Measurements from ENCODE around the gene FAM107B. TPM values are rescaled to one million over a fixed set of nuclear protein-coding genes. Genes with fewer than 3 reads are reported as not detected.

FAM107B gene
- polyA plus RNA-seq, 1 donor, result 44.0 TPM

DNA sequence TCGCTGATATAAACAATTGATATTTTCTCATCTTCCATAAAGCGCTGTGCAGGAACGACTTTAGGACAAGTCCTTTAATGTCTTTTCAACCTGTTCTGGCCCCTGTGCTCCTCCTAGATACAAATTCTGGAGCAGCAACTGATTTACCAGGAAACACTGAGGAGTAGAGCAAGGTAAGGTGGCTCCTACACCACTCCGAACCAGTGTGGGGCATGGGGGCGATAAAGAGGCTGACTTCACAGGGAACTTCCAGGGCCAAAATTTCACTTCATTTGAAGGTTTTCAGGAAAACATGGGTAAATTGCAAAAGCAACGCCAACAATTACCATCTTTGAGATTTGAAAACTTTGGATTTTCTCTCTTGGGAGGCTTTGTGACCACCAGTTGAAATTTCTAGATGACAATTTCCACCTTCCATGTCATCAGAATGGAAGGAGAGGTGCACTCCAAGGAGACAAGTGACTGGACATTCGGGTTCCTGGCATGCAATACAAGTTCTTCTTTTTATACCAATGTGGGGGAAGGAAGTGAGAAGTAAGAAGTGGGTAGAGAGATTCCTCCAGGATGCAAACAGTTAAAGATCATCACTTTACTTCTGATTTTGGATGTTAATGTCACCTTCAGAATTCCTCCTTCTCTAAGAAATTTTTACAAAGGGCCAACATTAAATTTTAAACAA, 118.5 kb downstream of the FAM107B start:
- H3K27ac ChIP-seq (ENCODE audit: low read length), result no peak overlapping the region
- peaks cover 5% of the 10 kb centered on the region for H3K4me1 ChIP-seq (ENCODE audit: control insufficient read depth, insufficient read depth, low read length)

DNA sequence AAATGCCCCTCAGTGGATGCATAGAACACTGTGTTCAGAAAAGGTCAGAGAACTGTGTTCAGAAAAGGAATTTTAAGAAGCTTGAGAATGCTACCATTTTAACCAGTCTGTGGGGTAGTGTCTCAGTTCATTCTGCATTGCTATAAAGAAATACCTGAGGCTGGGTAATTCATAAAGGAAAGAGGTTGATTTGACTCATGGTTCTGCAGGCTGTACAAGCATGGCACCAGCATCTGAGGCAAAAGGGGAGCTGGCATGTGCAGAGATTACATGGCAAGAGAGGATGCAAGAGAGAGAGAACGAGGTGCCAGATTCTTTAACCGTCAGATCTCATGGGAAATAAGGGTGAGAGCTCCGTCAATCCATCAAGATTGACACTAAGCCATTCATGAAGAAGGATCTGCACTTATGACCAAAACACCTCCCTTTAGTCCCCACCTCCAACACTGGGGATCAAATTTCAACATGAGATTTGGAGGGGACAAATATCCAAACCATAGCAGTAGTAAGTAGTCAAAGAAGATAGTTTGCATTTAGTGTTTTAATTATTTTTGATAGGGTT, 119.8 kb downstream of the FAM107B start:
- no peaks in the 10 kb centered on the region for H3K9me3 ChIP-seq (ENCODE audit: control insufficient read depth, low read depth, low read length)
- no CpG with 5 or more reads among the region's 3 CpGs for WGBS (ENCODE audit: insufficient coverage, low lambda C conversion rate)
- H3K4me3 ChIP-seq (ENCODE audit: low read length), result no peak overlapping the region
- H3K36me3 ChIP-seq (ENCODE audit: control insufficient read depth, insufficient read depth, low read length), result no peaks in the 10 kb centered on the region
- H3K27ac ChIP-seq (ENCODE audit: low read length), result no peak overlapping the region
- peaks cover 2% of the 10 kb centered on the region for H3K27me3 ChIP-seq (ENCODE audit: control insufficient read depth, insufficient read depth, low read length)
- H3K4me1 ChIP-seq (ENCODE audit: control insufficient read depth, insufficient read depth, low read length), result peaks cover 5% of the 10 kb centered on the region
- DNase-seq, result no peak

More for the DNA sequence above, 118.5 kb downstream of the FAM107B start:
- WGBS (ENCODE audit: insufficient coverage, low lambda C conversion rate), result 100% methylated on average over 1 of the region's 7 CpGs
- DNase-seq, result no peak
- Histone ChIP-seq H3K9me3 (ENCODE audit: control insufficient read depth, low read depth, low read length) (no peaks in the 10 kb centered on the region), H3K36me3 (ENCODE audit: control insufficient read depth, insufficient read depth, low read length) (no peaks in the 10 kb centered on the region), H3K27me3 (ENCODE audit: control insufficient read depth, insufficient read depth, low read length) (peaks cover 2% of the 10 kb centered on the region), H3K4me3 (ENCODE audit: low read length) (no peak overlapping the region)

DNA sequence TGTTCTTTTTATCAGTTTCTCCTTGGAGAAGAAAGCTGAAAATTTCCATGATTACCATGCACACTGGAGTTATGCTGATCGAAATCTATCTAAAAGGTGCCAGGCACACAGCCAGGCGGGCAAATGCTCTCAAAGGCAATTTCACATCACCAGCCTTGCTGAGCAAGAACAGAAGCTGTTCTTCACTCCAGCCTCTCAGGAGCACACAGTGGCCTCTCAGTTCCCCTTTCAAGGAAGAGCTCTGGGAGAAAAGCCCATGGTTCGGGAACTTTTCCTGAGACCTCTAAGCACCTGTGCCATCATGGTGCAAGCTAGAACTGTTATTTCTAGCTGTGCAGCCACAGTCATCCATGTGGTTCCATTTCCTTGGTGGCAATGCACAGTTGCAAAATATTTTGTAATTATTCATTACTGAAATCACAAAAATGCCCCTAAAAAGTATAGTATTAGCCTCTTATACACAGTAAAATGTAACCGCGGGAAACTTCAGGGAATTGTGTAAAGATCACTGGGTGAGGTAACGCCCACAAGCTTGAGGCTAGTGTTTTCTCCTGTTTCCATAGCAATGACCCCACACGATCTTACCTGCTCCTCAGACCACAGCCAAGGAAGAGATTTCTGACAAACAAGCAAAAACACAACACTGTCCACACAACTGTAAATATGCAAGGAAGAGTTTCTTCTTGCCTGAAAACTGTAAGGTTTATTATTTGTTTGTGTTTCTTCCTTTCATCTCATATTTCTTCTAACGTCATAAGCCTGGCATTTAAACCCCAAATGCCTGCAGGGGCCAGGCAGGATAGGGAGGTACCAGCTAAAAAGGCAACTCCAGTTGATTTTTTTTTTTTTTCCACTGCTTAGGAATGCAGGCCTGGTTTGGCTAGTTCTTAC, 121.2 kb downstream of the FAM107B start:
- DNase-seq, result peak; percentile 57 to 59
- WGBS (ENCODE audit: insufficient coverage, low lambda C conversion rate), result 0% methylated on average over 1 of the region's 8 CpGs
- H3K27ac ChIP-seq (ENCODE audit: low read length), result no peak overlapping the region

GRCh38 chr10:14652816-14653215, 121.9 kb downstream of the FAM107B start:
- H3K9me3 ChIP-seq (ENCODE audit: control insufficient read depth, low read depth, low read length), result no peaks in the 10 kb centered on the region
- no CpG with 5 or more reads among the region's 5 CpGs for WGBS (ENCODE audit: insufficient coverage, low lambda C conversion rate)
- no peaks in the 10 kb centered on the region for H3K36me3 ChIP-seq (ENCODE audit: control insufficient read depth, insufficient read depth, low read length)
- no peak overlapping the region for H3K27ac ChIP-seq (ENCODE audit: low read length)
- H3K4me1 ChIP-seq (ENCODE audit: control insufficient read depth, insufficient read depth, low read length), result peaks cover 10% of the 10 kb centered on the region
- H3K27me3 ChIP-seq (ENCODE audit: control insufficient read depth, insufficient read depth, low read length), result peaks cover 2% of the 10 kb centered on the region
- no peak for DNase-seq
- H3K4me3 ChIP-seq (ENCODE audit: low read length), result no peak overlapping the region

More for the DNA sequence above, 121.2 kb downstream of the FAM107B start:
- peaks cover 2% of the 10 kb centered on the region for H3K27me3 ChIP-seq (ENCODE audit: control insufficient read depth, insufficient read depth, low read length)
- no peaks in the 10 kb centered on the region for H3K36me3 ChIP-seq (ENCODE audit: control insufficient read depth, insufficient read depth, low read length)
- H3K4me3 ChIP-seq (ENCODE audit: low read length), result no peak overlapping the region
- peaks cover 8% of the 10 kb centered on the region for H3K4me1 ChIP-seq (ENCODE audit: control insufficient read depth, insufficient read depth, low read length)
- no peaks in the 10 kb centered on the region for H3K9me3 ChIP-seq (ENCODE audit: control insufficient read depth, low read depth, low read length)

DNA sequence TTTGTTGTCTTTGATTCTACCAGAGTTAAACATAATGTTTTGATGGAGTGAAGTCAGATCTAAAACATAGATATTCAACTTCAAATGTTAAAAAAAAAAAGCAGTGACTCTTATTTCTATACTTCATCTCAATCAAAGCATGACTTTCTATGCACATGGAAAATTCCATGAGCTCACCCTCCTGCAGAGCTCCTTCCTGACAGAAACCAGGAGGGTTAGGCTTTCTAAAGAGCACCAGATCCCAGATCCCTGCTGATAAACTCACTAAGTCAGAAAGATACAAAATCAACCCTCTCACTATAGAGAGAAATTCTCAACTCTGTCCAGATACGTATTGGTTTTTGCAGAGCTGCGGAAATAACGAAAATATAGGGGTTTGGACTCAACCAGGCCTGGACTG, 122.6 kb downstream of the FAM107B start:
- peaks cover 2% of the 10 kb centered on the region for H3K27me3 ChIP-seq (ENCODE audit: control insufficient read depth, insufficient read depth, low read length)
- H3K9me3 ChIP-seq (ENCODE audit: control insufficient read depth, low read depth, low read length), result no peaks in the 10 kb centered on the region
- peaks cover 10% of the 10 kb centered on the region for H3K4me1 ChIP-seq (ENCODE audit: control insufficient read depth, insufficient read depth, low read length)
- H3K27ac ChIP-seq (ENCODE audit: low read length), result no peak overlapping the region
- 100% methylated on average over 1 of the region's 3 CpGs for WGBS (ENCODE audit: insufficient coverage, low lambda C conversion rate)
- DNase-seq, result no peak
- no peaks in the 10 kb centered on the region for H3K36me3 ChIP-seq (ENCODE audit: control insufficient read depth, insufficient read depth, low read length)
- H3K4me3 ChIP-seq (ENCODE audit: low read length), result no peak overlapping the region

DNA sequence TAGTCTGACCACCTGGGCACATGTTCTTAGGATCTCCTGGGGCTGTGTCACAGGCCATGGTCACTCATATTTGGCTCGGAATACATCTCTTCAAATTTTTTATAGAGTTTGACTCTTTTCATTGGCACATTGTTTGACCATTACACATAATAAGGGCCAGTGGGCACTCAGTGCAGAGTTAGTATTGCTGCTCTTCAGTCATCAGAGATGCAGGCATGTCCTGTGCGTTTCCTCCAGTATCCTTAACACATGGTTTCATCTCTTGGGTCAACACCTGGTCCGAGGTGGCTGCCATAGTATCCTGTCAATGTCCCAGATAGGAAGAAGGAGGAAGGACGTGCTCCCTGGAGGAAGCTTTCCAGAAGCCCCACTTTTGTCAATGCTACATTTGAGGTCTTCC, 125.0 kb downstream of the FAM107B start:
- Histone ChIP-seq H3K4me3 (ENCODE audit: low read length) (no peak overlapping the region), H3K27ac (ENCODE audit: low read length) (no peak overlapping the region), H3K9me3 (ENCODE audit: control insufficient read depth, low read depth, low read length) (no peaks in the 10 kb centered on the region), H3K36me3 (ENCODE audit: control insufficient read depth, insufficient read depth, low read length) (no peaks in the 10 kb centered on the region), H3K4me1 (ENCODE audit: control insufficient read depth, insufficient read depth, low read length) (peaks cover 10% of the 10 kb centered on the region), H3K27me3 (ENCODE audit: control insufficient read depth, insufficient read depth, low read length) (no peaks in the 10 kb centered on the region)
- DNase-seq, result no peak
- no CpG with 5 or more reads among the region's 4 CpGs for WGBS (ENCODE audit: insufficient coverage, low lambda C conversion rate)

- no peaks in the 10 kb centered on the region for H3K9me3 ChIP-seq (ENCODE audit: control insufficient read depth, low read depth, low read length)
- H3K27ac ChIP-seq (ENCODE audit: low read length), result peak overlapping the region; percentile 63
- DNase-seq, result no peak
- H3K4me3 ChIP-seq (ENCODE audit: low read length), result no peak overlapping the region
- 100% methylated on average over 2 of the region's 2 CpGs for WGBS (ENCODE audit: insufficient coverage, low lambda C conversion rate)
- H3K36me3 ChIP-seq (ENCODE audit: control insufficient read depth, insufficient read depth, low read length), result no peaks in the 10 kb centered on the region
- H3K4me1 ChIP-seq (ENCODE audit: control insufficient read depth, insufficient read depth, low read length), result peaks cover 10% of the 10 kb centered on the region
- no peaks in the 10 kb centered on the region for H3K27me3 ChIP-seq (ENCODE audit: control insufficient read depth, insufficient read depth, low read length)
Observed at GRCh38 chr10:14648946-14649345, 125.8 kb downstream of the FAM107B start.

GRCh38 chr10:14648005-14648765, 126.5 kb downstream of the FAM107B start:
- 67% methylated on average over 1 of the region's 15 CpGs for WGBS (ENCODE audit: insufficient coverage, low lambda C conversion rate)
- peaks cover 6% of the 10 kb centered on the region for H3K4me1 ChIP-seq (ENCODE audit: control insufficient read depth, insufficient read depth, low read length)
- H3K36me3 ChIP-seq (ENCODE audit: control insufficient read depth, insufficient read depth, low read length), result no peaks in the 10 kb centered on the region
- H3K27me3 ChIP-seq (ENCODE audit: control insufficient read depth, insufficient read depth, low read length), result no peaks in the 10 kb centered on the region
- peak; percentile 69 to 85 for DNase-seq
- H3K4me3 ChIP-seq (ENCODE audit: low read length), result no peak overlapping the region
- H3K27ac ChIP-seq (ENCODE audit: low read length), result peak overlapping the region; percentile 63
- no peaks in the 10 kb centered on the region for H3K9me3 ChIP-seq (ENCODE audit: control insufficient read depth, low read depth, low read length)

DNA sequence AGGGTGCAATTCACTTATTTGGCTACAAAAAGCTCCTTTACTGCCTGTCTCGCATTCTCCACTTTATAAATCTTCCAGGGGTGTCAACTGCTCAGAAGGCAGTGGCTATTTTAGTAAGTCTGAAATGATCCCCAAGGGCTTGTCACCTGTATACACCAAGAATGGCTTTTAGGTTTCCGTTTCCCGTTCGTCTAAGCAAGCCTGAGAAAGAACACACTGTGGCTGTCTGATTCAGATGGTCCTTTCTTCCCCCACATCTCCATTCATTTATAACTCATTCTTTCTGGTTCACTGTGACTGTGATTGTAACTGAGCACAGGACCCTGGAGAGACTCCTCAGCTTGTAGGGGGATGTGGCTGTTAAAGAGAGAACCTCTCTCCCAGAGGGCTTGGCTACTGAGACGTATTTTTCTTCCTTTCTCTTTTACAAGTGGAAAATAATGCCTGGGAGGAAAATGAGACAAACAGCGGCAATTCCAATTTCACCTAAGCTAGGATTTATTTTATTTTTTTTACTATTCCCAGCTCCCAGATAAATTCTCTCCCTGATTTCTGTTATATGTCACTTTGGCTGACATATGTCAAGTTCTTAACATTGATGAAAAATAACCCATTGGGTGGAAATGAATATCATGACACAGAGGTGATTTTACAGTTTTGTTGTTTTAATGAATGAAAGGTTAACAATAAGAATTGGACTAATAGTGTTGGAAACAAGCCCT, 129.3 kb downstream of the FAM107B start:
- Histone ChIP-seq H3K4me3 (ENCODE audit: low read length) (no peak overlapping the region), H3K36me3 (ENCODE audit: control insufficient read depth, insufficient read depth, low read length) (no peaks in the 10 kb centered on the region), H3K9me3 (ENCODE audit: control insufficient read depth, low read depth, low read length) (no peaks in the 10 kb centered on the region), H3K4me1 (ENCODE audit: control insufficient read depth, insufficient read depth, low read length) (peaks cover 6% of the 10 kb centered on the region), H3K27ac (ENCODE audit: low read length) (no peak overlapping the region), H3K27me3 (ENCODE audit: control insufficient read depth, insufficient read depth, low read length) (no peaks in the 10 kb centered on the region)
- DNase-seq, result no peak
- WGBS (ENCODE audit: insufficient coverage, low lambda C conversion rate), result 89% methylated on average over 3 of the region's 6 CpGs

All from large intestine (tissue), 3 donors.